Hematopoietic multipotent progenitor cell (in vitro differentiated cells): ENCODE results near the gene EFCAB8. TPM values are rescaled to one million over a fixed set of nuclear protein-coding genes. Genes with fewer than 3 reads are reported as not detected.

Source experiments
- DNase-seq, 3 donors: peaks; one replicate each; pipeline ENCODE4 v3.0.0-alpha.2; 2011 to 2015; ENCODE audit warnings: low read depth in 2 of 3, low spot score in 2 of 3
- total RNA-seq: library from RNA; depleted of rRNA; stranded (reverse); fragments of >200 nt; gene quantifications from one replicate; pipeline ENCODE4 v1.2.3, GENCODE V29; 2012

EFCAB8 gene
- total RNA-seq, 1 donor: under 0.01 TPM

DNA sequence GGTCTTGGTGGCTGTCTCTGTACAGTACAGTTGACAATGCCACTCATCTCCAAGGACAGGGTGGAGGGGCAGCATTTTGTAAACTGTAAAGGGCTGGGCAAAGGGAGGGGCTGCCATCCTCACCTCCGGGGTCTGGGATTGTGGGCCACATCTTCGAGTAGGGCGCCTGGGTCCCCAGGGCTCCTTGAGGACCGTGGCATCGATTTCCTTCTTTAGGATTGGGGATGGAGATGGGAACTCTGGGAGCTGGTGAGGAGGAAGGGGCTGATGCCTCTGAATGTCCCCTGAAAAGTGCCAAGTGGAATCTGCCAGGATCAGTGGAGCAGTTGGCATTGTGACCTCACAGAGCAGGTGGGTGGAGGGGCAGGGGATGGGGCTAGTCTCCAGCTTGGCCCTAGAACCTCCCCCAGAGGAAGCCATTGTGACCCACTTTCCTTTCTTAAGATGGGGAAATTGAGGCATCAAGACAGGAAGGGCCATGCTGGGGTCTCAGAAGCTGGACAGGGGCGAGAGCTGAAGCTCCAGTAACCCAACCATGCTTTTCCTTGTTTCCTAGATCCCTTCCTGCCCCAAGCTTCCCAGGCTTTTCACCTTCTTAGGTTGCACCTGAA is 145.5 kb downstream of the EFCAB8 start, which contains the start of gene SUN5:
SUN5 (minus strand) TSS at position 293 of the 611 bp plus-strand sequence; CDS start at position 200, 93 bp downstream.
- no peak for DNase-seq

DNA sequence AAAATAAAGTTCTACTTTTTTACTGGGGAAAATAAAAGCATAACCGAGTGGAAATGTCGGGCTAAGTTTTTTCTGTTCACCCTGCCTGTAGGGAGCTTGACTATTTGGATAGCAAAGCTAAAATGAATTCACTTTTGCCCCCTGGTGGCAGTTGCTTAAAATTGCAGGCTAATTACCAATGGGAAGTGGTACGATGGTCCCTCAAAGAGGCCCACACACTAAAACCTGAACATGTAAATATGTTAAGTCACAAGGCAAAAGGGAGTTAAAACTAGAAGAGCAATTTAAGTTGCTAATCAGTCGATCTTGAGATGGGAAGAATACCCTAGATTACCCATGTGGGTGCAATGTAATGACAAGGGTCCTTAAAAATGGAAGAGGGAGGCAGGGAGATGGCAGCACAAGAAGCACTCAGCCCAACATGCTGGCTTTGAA is 146.4 kb downstream of the EFCAB8 start:
- peak in 2 of 3 donors; percentile 9 to 40 for DNase-seq

DNA sequence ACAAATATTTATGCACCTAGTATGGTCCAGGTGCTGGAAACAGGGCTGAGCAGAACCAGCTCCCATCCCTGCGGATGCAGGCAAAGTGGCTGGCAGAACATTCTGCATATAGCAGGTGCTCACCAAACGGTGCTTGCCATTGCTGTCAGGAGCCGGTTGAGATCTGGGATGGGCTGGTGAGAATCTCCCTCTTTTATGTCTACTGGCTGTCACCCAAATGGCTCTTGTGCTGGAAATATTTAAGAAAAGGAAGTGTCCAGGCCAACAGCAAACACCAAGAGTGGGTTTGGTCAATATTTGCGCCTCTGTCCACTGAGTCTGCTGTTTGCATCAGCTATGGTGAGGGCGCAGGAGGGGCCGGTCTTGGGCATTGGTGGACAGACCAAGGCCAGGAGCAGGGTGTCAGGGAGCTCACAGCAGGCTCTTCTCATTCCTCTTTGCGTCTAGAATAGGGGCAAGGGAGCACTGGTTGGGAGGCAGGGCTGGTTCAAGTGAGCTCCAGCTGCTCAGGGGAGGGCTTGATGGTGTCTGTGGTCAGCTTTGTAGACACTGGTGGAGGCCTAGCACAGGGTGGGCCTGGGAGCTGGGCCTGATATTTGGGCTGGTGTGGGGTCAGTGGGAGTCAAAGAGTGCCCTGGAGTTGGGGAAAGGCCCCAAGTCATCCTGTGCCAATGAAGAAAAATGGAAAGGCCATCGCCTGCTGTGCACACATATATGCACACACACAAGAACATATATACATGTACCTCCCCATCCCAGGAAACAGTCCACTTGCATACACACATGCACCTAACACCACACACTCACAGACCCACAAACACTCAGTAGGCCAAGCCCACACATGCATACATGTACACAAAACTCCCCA is 147.4 kb downstream of the EFCAB8 start:
- no peak for DNase-seq

DNA sequence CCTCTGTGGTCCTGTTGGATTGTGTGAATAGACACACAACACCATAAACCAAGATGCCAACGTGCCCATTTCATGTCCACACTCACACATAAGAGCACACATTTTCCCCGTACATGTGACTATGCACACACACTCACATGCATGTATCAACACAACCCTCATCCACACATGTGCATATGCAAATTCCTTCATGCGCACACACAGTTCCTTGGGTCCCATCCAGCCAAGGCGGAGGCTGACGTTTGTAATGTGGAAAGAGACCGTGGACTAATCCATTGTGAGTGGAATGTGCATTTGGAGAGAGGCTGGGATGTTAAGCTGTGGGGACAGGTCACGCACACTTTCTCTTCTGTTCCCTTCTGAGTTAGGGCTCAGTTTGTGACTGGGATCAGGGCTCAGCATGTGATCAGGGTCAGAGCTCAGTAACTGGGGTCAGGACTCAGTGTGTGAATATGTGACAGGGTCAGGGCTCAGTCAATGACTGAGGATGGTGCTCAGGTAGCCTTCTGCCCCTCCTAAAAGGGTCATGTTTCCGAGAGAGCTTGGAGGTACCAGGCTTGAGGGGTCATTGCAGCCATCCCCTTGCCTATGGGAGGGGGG is 148.2 kb downstream of the EFCAB8 start:
- no peak for DNase-seq

DNA sequence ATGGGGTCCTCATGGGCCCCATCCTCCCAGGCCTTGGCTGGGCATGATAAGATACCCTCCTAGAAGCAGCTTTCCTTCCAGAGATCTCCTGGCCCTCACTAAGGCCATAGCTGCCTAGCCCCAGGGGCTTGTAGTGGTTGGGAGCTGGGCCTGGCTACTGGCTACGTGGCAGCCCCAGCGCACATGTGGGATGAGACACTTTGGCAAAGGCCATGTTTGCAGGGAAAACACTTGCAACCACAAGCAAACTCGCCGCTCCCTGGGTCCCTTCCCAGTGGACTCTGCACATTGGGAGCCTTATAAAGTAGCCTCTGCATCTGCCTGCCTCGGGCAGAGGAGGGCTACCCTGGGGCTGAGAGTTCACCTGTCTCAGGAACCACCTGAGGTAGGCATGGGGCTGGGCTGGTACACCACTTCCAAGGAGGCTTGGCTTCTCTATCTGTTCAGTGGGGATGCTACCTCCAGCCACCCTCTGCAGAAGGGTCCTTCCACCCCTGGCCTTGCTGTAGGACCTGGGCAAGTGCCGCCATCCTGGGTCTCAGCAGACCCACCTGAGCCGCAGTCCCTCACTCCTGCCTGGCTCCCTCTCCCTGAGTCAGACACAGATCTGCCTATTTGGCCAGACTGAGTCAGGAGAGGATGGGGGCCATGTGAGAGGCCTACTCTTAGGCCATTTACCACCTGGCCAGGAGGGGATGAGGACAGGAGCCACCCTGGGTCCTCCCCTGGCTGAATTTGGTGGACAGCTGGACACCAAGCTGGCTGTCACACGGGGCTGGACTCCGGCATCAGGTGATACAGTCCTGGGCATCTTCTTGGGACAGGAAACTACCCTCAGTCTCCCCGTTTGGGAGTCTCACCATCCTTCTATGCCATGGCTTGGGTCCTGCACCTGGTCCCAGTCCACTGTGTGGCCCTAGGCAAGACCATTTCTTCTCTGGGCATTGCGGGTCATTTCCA is 148.9 kb downstream of the EFCAB8 start, which contains the start of gene BPIFB2:
BPIFB2 (plus strand) TSS at position 329 of the 960 bp plus-strand sequence. CDS start 871 bp downstream, outside the sequence.
- no peak for DNase-seq

DNA sequence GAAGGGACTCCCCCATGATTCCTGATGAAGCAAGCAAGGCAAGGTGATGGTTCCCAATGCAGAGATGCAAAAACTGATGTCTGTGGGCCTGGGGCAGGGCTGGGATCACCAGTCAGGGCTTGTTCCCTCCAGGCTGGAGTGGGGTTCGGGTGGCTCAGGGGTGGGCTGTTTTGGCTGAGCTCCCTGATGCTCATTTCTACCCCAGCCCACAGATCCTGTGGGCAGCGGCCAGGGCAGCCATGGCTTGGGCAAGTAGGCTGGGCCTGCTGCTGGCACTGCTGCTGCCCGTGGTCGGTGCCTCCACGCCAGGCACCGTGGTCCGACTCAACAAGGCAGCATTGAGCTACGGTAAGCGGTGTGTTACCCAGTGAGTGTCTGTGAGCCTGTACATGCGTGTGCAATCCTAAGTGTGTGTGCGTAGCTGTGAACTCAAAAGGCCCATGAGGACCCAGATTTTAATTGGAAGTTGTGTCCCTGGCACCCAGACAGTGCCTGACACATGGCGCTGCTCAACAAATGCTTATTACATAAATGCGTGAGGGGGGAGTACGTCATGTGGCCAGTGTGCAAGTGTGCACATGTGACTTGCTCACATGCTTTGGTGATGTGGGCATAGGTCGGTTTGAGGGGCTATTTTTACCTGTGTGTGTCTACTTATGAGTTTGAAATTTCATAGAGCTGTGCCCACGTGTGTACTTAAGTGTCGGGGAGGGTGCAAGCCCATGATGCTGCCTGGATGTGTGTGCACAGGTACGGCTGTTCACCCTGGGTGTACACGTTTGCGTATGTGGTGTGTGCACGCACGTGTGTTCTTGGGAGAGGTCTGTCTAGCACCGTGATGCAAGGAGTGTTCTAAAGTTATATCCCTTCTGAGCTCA is 149.9 kb downstream of the EFCAB8 start:
- DNase-seq: no peak

DNA sequence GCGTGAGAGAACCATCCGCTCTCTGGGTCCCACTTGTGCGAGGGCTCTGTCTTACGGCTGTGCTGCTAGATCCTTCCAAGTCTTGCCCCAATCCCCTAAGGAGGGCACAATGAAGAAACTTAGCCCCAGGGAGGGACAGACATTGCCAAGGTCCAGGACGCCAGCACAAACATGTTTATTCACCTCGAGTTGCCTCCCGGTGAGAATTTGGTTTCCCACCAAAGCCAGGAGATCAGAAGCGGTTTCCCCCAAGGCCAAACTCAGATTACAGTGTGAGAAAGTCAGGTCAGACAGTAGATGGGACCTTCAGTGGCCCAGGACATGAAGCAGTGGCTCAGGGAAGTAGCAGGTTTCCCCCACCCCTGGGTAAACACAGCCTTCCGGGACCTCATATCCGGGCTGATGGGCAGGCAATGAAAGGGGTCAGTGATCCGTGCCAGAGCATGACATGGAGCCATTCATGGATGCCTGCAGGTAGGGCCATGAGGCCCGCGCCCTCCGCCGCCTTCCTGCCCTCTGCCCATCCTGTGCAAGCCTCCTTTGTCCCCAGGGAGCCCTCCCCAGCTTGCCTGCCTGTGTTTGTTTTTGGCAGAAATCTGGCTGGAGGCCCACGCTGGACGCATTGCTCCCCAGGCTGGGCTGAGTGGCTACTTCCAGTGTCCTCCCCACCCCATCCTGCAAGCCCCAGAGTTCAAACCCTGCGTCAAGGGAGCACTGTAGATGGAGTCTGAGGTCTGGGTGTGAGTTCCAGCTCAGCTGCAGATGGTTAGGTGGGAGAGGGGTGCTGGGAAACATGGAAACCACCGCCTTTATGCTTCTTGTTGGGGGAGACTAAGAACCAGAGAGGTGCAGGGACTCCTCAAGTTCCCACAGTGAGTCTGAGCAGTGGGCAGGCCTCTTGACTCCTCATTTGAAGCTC is 150.8 kb downstream of the EFCAB8 start:
- DNase-seq: no peak

DNA sequence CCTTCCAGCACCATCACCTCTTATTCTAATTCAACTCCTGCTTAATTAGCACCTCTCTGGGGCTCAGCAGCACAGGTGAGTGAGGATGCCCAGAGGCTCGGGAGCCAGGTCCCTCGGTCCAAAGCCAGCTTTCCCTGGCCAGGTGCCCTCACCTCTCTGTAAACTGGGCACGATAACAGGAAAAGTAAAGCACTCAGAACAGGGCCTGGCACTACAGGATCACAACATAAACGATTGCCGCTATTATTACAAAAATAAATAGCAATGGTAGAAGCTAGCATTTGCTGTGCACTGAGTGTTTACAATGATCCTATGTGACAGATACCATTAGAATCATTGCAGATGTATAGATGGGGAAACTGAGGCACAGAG is 151.4 kb downstream of the EFCAB8 start:
- no peak for DNase-seq

DNA sequence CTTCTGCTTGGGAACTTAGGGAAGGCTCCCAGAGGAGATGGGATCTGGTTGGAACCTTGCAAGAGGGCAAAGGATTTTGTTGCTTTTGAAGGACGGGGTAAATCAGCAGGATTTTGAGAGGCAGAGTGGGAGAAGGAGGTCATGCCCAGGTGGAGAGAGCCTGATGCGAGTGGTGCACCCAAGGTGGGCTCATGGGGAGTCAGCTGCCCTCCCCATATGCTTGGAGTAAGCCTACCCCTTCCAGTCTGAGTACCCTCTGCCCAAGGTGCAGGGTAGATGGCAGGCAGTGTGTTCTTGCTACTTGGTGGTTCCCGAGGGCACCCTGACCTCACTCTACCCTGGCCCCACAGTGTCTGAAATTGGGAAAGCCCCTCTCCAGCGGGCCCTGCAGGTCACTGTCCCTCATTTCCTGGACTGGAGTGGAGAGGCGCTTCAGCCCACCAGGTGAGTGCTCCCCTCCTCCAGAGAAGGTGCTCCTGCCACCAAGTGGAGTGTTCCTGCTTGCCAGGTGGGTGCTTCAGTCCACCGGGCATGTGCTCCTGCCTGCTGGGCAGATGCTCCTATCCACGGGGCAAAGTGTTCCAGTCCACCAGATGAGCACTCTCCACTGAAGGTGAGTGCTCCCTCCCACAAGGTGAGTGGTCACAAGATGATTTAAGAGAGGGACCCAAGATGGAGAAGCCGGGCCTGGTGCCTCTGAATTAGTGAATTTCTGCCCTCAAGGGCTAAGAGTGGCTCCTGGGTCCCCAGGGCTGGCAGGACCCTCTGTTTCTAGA is 152.1 kb downstream of the EFCAB8 start:
- DNase-seq: no peak

Other genes starting within 250 kb of the EFCAB8 start
- 1.9 TPM for gene C20orf203, start 185.0 kb upstream of the EFCAB8 start, total RNA-seq
- gene COMMD7, start 115.5 kb upstream of the EFCAB8 start, total RNA-seq: 43.4 TPM
- gene DNMT3B, start 96.5 kb upstream of the EFCAB8 start, total RNA-seq: 24.8 TPM
- gene MAPRE1, start 39.0 kb upstream of the EFCAB8 start, total RNA-seq: 39.9 TPM
- gene SUN5, start 145.5 kb downstream of the EFCAB8 start, total RNA-seq: not detected
- gene BPIFB2, start 148.8 kb downstream of the EFCAB8 start, total RNA-seq: not detected
- not detected for gene BPIFB6, start 172.7 kb downstream of the EFCAB8 start, total RNA-seq
- not detected for gene BPIFB3, start 195.0 kb downstream of the EFCAB8 start, total RNA-seq
- not detected for gene BPIFB4, start 220.7 kb downstream of the EFCAB8 start, total RNA-seq